Measurements from ENCODE around the gene TNFRSF18. TPM values are rescaled to one million over a fixed set of nuclear protein-coding genes. Genes with fewer than 3 reads are reported as not detected.

Gene TNFRSF18
- polyA plus RNA-seq, 2 of the 4 experiments (the other 2 are of a cell fraction) = not detected

DNA sequence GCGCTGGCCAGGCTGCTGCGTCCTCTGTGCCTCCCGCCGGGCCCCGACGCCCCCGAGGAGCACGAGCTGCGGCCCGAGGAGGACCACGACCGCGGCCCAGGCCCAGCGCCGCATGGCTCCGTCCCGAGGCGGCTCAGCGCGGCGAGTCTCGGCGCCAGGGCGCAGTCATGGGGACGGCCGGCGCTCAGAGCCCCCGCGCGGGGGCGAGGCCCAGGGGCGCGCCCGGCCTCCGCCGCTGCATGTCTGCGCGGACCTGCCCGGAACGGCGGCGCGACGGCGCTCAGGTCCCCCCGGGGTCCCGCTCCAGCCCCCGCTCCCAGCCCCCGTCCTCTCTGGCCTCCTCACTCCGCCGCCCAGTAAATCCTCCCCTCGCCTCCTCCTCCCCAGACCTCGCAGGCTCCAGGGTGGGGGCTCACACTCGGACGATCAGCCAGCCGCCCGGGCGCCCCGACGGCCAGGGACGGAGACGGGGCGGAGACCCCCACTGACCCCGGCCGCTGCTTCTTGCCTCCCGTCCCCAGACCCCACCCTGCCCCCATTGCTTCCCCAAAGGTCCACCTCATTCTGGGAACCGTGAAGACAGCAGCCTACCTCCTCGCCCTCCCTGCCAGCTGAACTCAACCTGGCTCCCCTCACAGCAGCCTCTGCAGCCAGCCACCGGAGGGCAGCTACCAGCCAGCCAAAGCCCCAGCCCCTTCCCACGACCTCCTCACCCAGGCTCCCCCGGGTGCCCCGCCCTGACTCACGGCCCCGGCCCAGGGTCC lies 40.4 kb upstream of the TNFRSF18 start, which contains the start of gene C1QTNF12:
TSS of gene C1QTNF12 (minus strand) at position 146 of the 764 bp plus-strand sequence. CDS start at position 114, 32 bp downstream.
- TF ChIP-seq GATA3 (IDR thresholded peaks at IDR 0.05; ENCODE audit: borderline replicate concordance) = no peak
- no peak for TF ChIP-seq FOXS1 (CRISPR knock-in tag; IDR thresholded peaks at IDR 0.05)
- TF ChIP-seq ATOH8 (CRISPR knock-in tag; IDR thresholded peaks at IDR 0.05; ENCODE audit: low read depth) = no peak
- TF ChIP-seq MAZ (IDR thresholded peaks at IDR 0.05; ENCODE audit: borderline replicate concordance, low read depth, low read length) = no peak
- no peak for TF ChIP-seq TFCP2L1 (CRISPR knock-in tag; IDR thresholded peaks at IDR 0.05)
- TF ChIP-seq EP300 (IDR thresholded peaks at IDR 0.05) = no peak
- TF ChIP-seq ZFP36 (IDR thresholded peaks at IDR 0.05; ENCODE audit: borderline replicate concordance, partially characterized antibody) = no peak
- TF ChIP-seq JUNB (IDR thresholded peaks at IDR 0.05) = no peak
- TF ChIP-seq SMC3 (IDR thresholded peaks at IDR 0.05) = no peak
- no peak for TF ChIP-seq KDM5A (IDR thresholded peaks at IDR 0.05)
- TF ChIP-seq MYC (IDR thresholded peaks at IDR 0.05; ENCODE audit: borderline replicate concordance, low read length) = no peak
- TF ChIP-seq ZSCAN20 (CRISPR knock-in tag; IDR thresholded peaks at IDR 0.05) = no peak
- no peak for TF ChIP-seq RNF2 (IDR thresholded peaks at IDR 0.05; ENCODE audit: borderline replicate concordance, low read depth)
- no peak for TF ChIP-seq CHD4 (IDR thresholded peaks at IDR 0.05; ENCODE audit: borderline replicate concordance)
- no peak for TF ChIP-seq MAFK (IDR thresholded peaks at IDR 0.05; ENCODE audit: partially characterized antibody)
- no peak for TF ChIP-seq HOXB5 (CRISPR knock-in tag; IDR thresholded peaks at IDR 0.05)
- TF ChIP-seq CEBPB (IDR thresholded peaks at IDR 0.05) = no peak
- TF ChIP-seq ELK1 (IDR thresholded peaks at IDR 0.05; ENCODE audit: low read depth, low read length) = no peak

GRCh38 chr1:1245817-1246576 lies 39.6 kb upstream of the TNFRSF18 start:
- ATAC-seq = no peak
- TF ChIP-seq MYC (IDR thresholded peaks at IDR 0.05; ENCODE audit: borderline replicate concordance, low read length) (no peak), EHF (CRISPR knock-in tag; IDR thresholded peaks at IDR 0.05) (no peak), BCL3 (IDR thresholded peaks at IDR 0.05) (no peak)
- TF ChIP-seq, protein P1, sequence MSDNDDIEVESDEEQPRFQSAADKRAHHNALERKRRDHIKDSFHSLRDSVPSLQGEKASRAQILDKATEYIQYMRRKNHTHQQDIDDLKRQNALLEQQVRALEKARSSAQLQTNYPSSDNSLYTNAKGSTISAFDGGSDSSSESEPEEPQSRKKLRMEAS (IDR thresholded peaks at IDR 0.05) = no peak
- CTCF ChIA-PET = no interaction called here
- Histone ChIP-seq H3K27ac (peak overlapping the region in 1 of 2 experiments; percentile 52; a peak in 1 of 6 replicates), H3K4me2 (no peak overlapping the region), H3K4me3 (no peak overlapping the region), H3K4me1 (0 out of 3 replicates have a peak, but pooled peaks cover 10% of the 10 kb centered on the region), H3K9me3 (no peaks in the 10 kb centered on the region)
- FAIRE-seq = no peak
- no peak for DNase-seq (ENCODE audit: low read depth in 1 of 2, low spot score in 1 of 2)
- POLR2A ChIA-PET = interaction anchor here (0.6 kb wide), 1 partner anchor 9 kb away, joined by 4 read pairs; no protein-coding TSS in a partner anchor
- 96% methylated on average over 16 of the region's 45 CpGs for WGBS (ENCODE audit: missing lambda C conversion rate)

More for the DNA sequence above, 40.4 kb upstream of the TNFRSF18 start, which contains the start of gene C1QTNF12:
- Histone ChIP-seq H3K27ac (peak within 1 kb of the TSS in 1 of 2 experiments; percentile 52; a peak in 1 of 6 replicates), H3K4me1 (0 out of 3 replicates have a peak, but pooled peaks cover 10% of the 10 kb centered on the region), H3K4me3 (no peak within 1 kb of the TSS), H3K4me2 (no peak within 1 kb of the TSS), H3K9me3 (no peaks in the 10 kb centered on the region)
- DNase-seq (ENCODE audit: low read depth in 1 of 2, low spot score in 1 of 2) = no peak
- no peak for FAIRE-seq
- ATAC-seq = peak in 1 of 2 experiments; percentile 32; a peak in 2 of 6 replicates
- POLR2A ChIA-PET = interaction anchor here (0.6 kb wide), 1 partner anchor 10 kb away, joined by 4 read pairs; no protein-coding TSS in a partner anchor
- WGBS (ENCODE audit: missing lambda C conversion rate) = 89% methylated on average over 50 of the region's 74 CpGs
- CTCF ChIA-PET = no interaction called here
